IMR-90 (cell line): ENCODE results near the gene NFIA. TPM values are rescaled to one million over a fixed set of nuclear protein-coding genes. Genes with fewer than 3 reads are reported as not detected.

Experiments
- ATAC-seq: fragments of 200-7000 bp; cut with Tn5 transposase; 2 replicates; pipeline ENCODE4 v1.9.1; 2020; ENCODE audit warnings: low read depth, mild to moderate bottlenecking, moderate library complexity
- BruUV-seq: library from RNA; stranded (reverse); fragments of 400-500 nt; replicated peaks from 2 replicates; lab custom pipeline; 2021; lab: Mats Ljungman, UMichigan
- CTCF ChIA-PET: fragments of 300-600 bp; formaldehyde crosslinking; extraction: SDS; loops from one replicate; lab custom pipeline; 2021; ENCODE audit warnings: antibody characterized with exemption; lab: Yijun Ruan, JAX
- POLR2A ChIA-PET: fragments of 300-600 bp; sonication (Branson Sonifier 250); formaldehyde crosslinking; loops from one replicate; lab custom pipeline; 2022; ENCODE audit warnings: antibody characterized with exemption; ENCODE audit not compliant: unreplicated experiment; lab: Charles Lee
- DNase-seq: peaks from one replicate; pipeline ENCODE4 v3.0.0; 2013
- H2AFZ ChIP-seq: replicated peaks from 2 replicates; pipeline ENCODE3; 2013; ENCODE audit warnings: low read length, mild to moderate bottlenecking; ENCODE audit not compliant: poor library complexity
- H2AK5ac ChIP-seq: 2 replicates; pipeline ENCODE4 v1.6.1; 2013; ENCODE audit warnings: low read depth, low read length, inconsistent platforms
- H2AK9ac ChIP-seq: replicated peaks from 2 replicates; pipeline ENCODE3; 2013; ENCODE audit warnings: mild to moderate bottlenecking, low read depth, low read length, moderate library complexity; ENCODE audit not compliant: poor library complexity
- H2BK120ac ChIP-seq: 2 replicates; pipeline ENCODE4 v1.6.1; 2013; ENCODE audit warnings: low read depth, low read length, inconsistent platforms
- H2BK15ac ChIP-seq: 3 replicates; pipeline ENCODE4 v1.6.1; 2013; ENCODE audit warnings: low read depth, low read length, inconsistent platforms
- H2BK20ac ChIP-seq: 2 replicates; pipeline ENCODE4 v1.6.1; 2013; ENCODE audit warnings: low read depth, mild to moderate bottlenecking, inconsistent platforms, low read length, moderate library complexity
- H2BK5ac ChIP-seq: 2 replicates; pipeline ENCODE4 v1.6.1; 2013; ENCODE audit warnings: mild to moderate bottlenecking, low read depth, low read length, inconsistent platforms; ENCODE audit not compliant: poor library complexity, severe bottlenecking
- H3K14ac ChIP-seq: replicated peaks from 2 replicates; pipeline ENCODE4 v1.6.1; 2013; ENCODE audit warnings: low read depth, low read length, inconsistent platforms
- H3K18ac ChIP-seq: 2 replicates; pipeline ENCODE4 v1.6.1; 2013; ENCODE audit warnings: low read depth, low read length, control low read depth
- H3K23ac ChIP-seq: 2 replicates; pipeline ENCODE4 v1.6.1; 2013; ENCODE audit warnings: low read depth, low read length, inconsistent platforms
- H3K27ac ChIP-seq: 2 replicates; pipeline ENCODE4 v1.5.1; 2013; ENCODE audit warnings: mild to moderate bottlenecking, control low read depth, low read length; ENCODE audit not compliant: insufficient read depth
- H3K27me3 ChIP-seq: 2 replicates; pipeline ENCODE4 v1.6.1; 2013; ENCODE audit warnings: low read length; ENCODE audit not compliant: control insufficient read depth, insufficient read depth
- H3K36me3 ChIP-seq: 2 replicates; pipeline ENCODE4 v1.6.1; 2013; ENCODE audit warnings: low read length, mixed read lengths; ENCODE audit not compliant: control insufficient read depth, insufficient read depth
- H3K4ac ChIP-seq: 2 replicates; pipeline ENCODE4 v1.6.1; 2013; ENCODE audit warnings: low read depth, low read length, inconsistent platforms
- H3K4me1 ChIP-seq: 2 replicates; pipeline ENCODE4 v1.6.1; 2013; ENCODE audit warnings: low read length, mixed read lengths; ENCODE audit not compliant: control insufficient read depth, insufficient read depth
- H3K4me2 ChIP-seq: 2 replicates; pipeline ENCODE4 v1.6.1; 2013; ENCODE audit warnings: low read depth, mild to moderate bottlenecking, control low read depth, low read length, moderate library complexity
- H3K4me3 ChIP-seq: 2 replicates; pipeline ENCODE4 v1.5.1; 2013; ENCODE audit warnings: low read depth, mild to moderate bottlenecking, control low read depth, low read length, moderate library complexity; ENCODE audit not compliant: insufficient read depth
- H3K56ac ChIP-seq: 2 replicates; pipeline ENCODE4 v1.6.1; 2013; ENCODE audit warnings: low read length, inconsistent platforms; ENCODE audit not compliant: insufficient read depth; ENCODE audit errors: extremely low read depth
- H3K79me1 ChIP-seq, 2 experiments: 2 replicates each; pipeline ENCODE4 v1.6.1; 2013; ENCODE audit warnings: low read length in 2 of 2, inconsistent platforms in 1 of 2, low read depth in 1 of 2
- H3K9ac ChIP-seq: 2 replicates; pipeline ENCODE4 v1.6.1; 2013; ENCODE audit warnings: low read depth, low read length, control low read depth
- H3K9me1 ChIP-seq: 2 replicates; pipeline ENCODE4 v1.6.1; 2013; ENCODE audit warnings: low read length, inconsistent platforms; ENCODE audit not compliant: insufficient read depth
- H3K9me3 ChIP-seq: 2 replicates; pipeline ENCODE4 v1.6.1; 2013; ENCODE audit warnings: low read length; ENCODE audit not compliant: control insufficient read depth, insufficient read depth
- H4K20me1 ChIP-seq: 2 replicates; pipeline ENCODE4 v1.6.1; 2013; ENCODE audit warnings: low read length, inconsistent platforms; ENCODE audit not compliant: insufficient read depth
- H4K5ac ChIP-seq: 2 replicates; pipeline ENCODE4 v1.6.1; 2013; ENCODE audit warnings: mild to moderate bottlenecking, low read depth, low read length, control low read depth
- H4K8ac ChIP-seq, 2 experiments: 2 replicates each; pipeline ENCODE4 v1.6.1; 2013; ENCODE audit warnings: low read depth in 2 of 2, low read length in 2 of 2, control low read depth in 1 of 2, inconsistent platforms in 1 of 2
- H4K91ac ChIP-seq: 2 replicates; pipeline ENCODE4 v1.6.1; 2013; ENCODE audit warnings: low read depth, low read length, inconsistent platforms; ENCODE audit not compliant: insufficient read depth
- ELK1 ChIP-seq: fragments of 150-350 bp; IDR thresholded peaks from 2 replicates; pipeline ENCODE4 v1.6.1; 2016; ENCODE audit warnings: low read depth, mild to moderate bottlenecking, low read length, moderate library complexity, borderline replicate concordance
- FOS ChIP-seq: fragments of 150-350 bp; IDR thresholded peaks from 2 replicates; pipeline ENCODE4 v1.6.1; 2016; ENCODE audit warnings: low read depth, low read length
- MAFK ChIP-seq: IDR thresholded peaks from 2 replicates; pipeline ENCODE4 v1.6.1; 2012; ENCODE audit warnings: low read depth, low read length, improper control_type of control experiment
- MAZ ChIP-seq: IDR thresholded peaks from 2 replicates; pipeline ENCODE4 v1.6.1; 2012; ENCODE audit warnings: low read depth, mild to moderate bottlenecking, low read length, improper control_type of control experiment, moderate library complexity, borderline replicate concordance
- MXI1 ChIP-seq: IDR thresholded peaks from 2 replicates; pipeline ENCODE4 v1.6.1; 2012; ENCODE audit warnings: low read depth, mild to moderate bottlenecking, low read length, moderate library complexity, borderline replicate concordance
- NFE2L2 ChIP-seq: fragments of 150-350 bp; IDR thresholded peaks from 2 replicates; pipeline ENCODE4 v1.6.1; 2016; ENCODE audit warnings: low read depth, mild to moderate bottlenecking, low read length
- RCOR1 ChIP-seq: IDR thresholded peaks from 2 replicates; pipeline ENCODE4 v1.6.1; 2012; ENCODE audit warnings: mild to moderate bottlenecking, low read length, improper control_type of control experiment; ENCODE audit not compliant: insufficient replicate concordance
- RFX5 ChIP-seq: IDR thresholded peaks from 2 replicates; pipeline ENCODE4 v1.8.0; 2012; ENCODE audit warnings: low read depth, mild to moderate bottlenecking, low read length, moderate library complexity
- SMC3 ChIP-seq: fragments of 150-350 bp; IDR thresholded peaks from 2 replicates; pipeline ENCODE4 v1.6.1; 2016; ENCODE audit warnings: low read depth, mild to moderate bottlenecking, antibody characterized with exemption, low read length, moderate library complexity
- dilution Hi-C: fragments of 300-500 bp; cut with HindIII; formaldehyde crosslinking; loops from one replicate; pipeline ENCODE4 v1.14.3; 2018; ENCODE audit warnings: low sequenced_read_pairs; ENCODE audit not compliant: unreplicated experiment
- in situ Hi-C: fragments of 300-500 bp; cut with MboI; formaldehyde crosslinking; loops from 3 replicates; pipeline ENCODE4 v1.14.3; 2019; ENCODE audit warnings: low sequenced_read_pairs, inconsistent platforms, mixed read lengths
- intact Hi-C: fragments of 100-400 bp; cut with micrococcal nuclease; formaldehyde crosslinking; loops from 2 replicates; pipeline ENCODE4 v1.10.0; 2022
- polyA plus RNA-seq, 3 experiments: library from polyadenylated mRNA; depleted of rRNA; stranded (reverse); fragments of >200 nt; gene quantifications; 2 replicates each; pipeline ENCODE4 v1.2.3, GENCODE V29; 2012; ENCODE audit warnings: low replicate concordance in 1 of 3
- total RNA-seq: library from RNA; depleted of rRNA; stranded (reverse); fragments of >200 nt; gene quantifications from 2 replicates; pipeline ENCODE4 v1.2.3, GENCODE V29; 2012

Gene NFIA
- total and polyA plus RNA-seq, 2 of the 4 experiments (the other 2 are of a cell fraction) = 1.6 to 2.2 TPM

DNA sequence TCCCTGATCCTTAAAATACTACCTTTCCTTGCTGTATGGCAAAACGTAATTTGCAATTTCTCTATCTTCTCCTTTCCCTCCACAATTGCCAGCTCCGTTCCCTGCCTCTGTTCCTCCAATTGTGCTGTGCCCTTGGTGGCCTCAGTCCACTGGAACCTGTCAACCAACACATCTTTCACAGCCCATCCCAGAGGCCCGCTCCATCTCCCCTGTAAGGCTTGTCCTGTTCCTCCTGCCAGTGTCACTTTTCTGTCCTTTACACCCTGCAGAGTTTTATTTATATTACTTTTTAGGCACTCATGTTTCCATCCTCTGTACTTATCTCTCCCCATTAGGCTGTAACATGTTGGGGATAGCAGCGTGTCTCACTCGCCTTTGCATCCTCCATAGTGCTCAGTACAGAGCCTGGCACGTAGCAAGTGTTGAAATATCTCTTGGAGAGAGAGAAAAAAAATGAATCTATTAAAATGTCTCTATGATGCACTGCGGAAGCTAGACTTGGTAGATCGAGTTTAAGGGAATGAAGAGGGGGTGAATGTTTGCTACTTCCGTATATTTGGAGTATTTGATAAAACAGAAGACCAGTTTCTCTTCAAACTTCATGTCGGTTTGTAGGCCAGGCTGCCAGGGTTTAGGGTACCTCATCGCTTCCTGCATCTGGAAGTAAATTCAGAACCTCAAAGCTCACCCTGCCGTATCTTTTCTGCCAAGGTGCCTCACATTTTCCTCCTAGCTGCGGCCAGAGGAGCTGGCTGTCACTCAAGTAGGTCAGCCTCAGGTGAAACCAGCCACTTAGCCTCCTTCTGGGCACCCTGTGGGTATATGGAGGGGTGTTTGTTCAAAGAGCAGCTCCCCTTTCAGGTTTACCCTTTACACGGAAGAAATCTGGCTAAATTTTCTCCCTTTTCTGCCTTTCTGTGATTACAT, 338.8 kb downstream of the NFIA start (continued):
- TF ChIP-seq FOS = no peak

GRCh38 chr1:61423643-61424042, 341.3 kb downstream of the NFIA start:
- Histone ChIP-seq H2BK5ac (no peak overlapping the region), H4K8ac (no peak overlapping the region), H4K20me1 (no peaks in the 10 kb centered on the region), H2AFZ (no peak overlapping the region), H3K23ac (no peak overlapping the region), H2AK5ac (no peak overlapping the region), H3K9ac (no peak overlapping the region), H3K4me3 (no peak overlapping the region), H3K56ac (no peak overlapping the region), H2BK120ac (no peak overlapping the region), H3K18ac (no peak overlapping the region), H3K27me3 (no peaks in the 10 kb centered on the region), H4K5ac (no peak overlapping the region), H3K79me1 (no peaks in the 10 kb centered on the region), H3K14ac (no peak overlapping the region), H2BK20ac (no peak overlapping the region), H3K4me1 (no peaks in the 10 kb centered on the region), H2BK15ac (no peak overlapping the region), H3K4me2 (no peak overlapping the region), H3K27ac (no peak overlapping the region), H3K9me3 (no peaks in the 10 kb centered on the region), H4K91ac (no peak overlapping the region), H3K36me3 (no peaks in the 10 kb centered on the region), H3K9me1 (no peaks in the 10 kb centered on the region), H3K4ac (no peak overlapping the region), H2AK9ac (no peak overlapping the region)
- POLR2A ChIA-PET = no interaction called here
- CTCF ChIA-PET = interaction anchor here (0.9 kb wide), 1 partner anchor 13 kb away, joined by 3 read pairs; no protein-coding TSS in a partner anchor
- TF ChIP-seq MXI1 (no peak), RCOR1 (no peak), RFX5 (no peak), NFE2L2 (no peak), MAZ (no peak), SMC3 (no peak), ELK1 (no peak), MAFK (no peak)
- intact Hi-C loops = no loop called here
- no TSS peak for BruUV-seq
- dilution Hi-C loops = no loop called here
- DNase-seq = no peak
- ATAC-seq = no peak
- in situ Hi-C loops = no loop called here
